Keratinocyte (primary cell): ENCODE data around the gene NRROS. TPM values are rescaled to one million over a fixed set of nuclear protein-coding genes. Genes with fewer than 3 reads are reported as not detected.

Source experiments
- DNase-seq: peaks from one replicate; pipeline ENCODE4 v3.0.0-alpha.2; 2011; ENCODE audit warnings: low read depth, missing footprints, low spot score
- FAIRE-seq: peaks from 2 replicates; lab custom pipeline; 2011; peaks lifted over from hg19 to GRCh38; lab: Jason Lieb, UNC
- H2AFZ ChIP-seq: 2 replicates; pipeline ENCODE4 v1.6.0; 2012; ENCODE audit warnings: low read length, control low read depth, inconsistent platforms; ENCODE audit not compliant: control insufficient read depth
- H3K27ac ChIP-seq: 2 replicates; pipeline ENCODE4 v1.5.1; 2011; ENCODE audit warnings: low read length; ENCODE audit not compliant: control insufficient read depth, insufficient read depth
- H3K27me3 ChIP-seq: 3 replicates; pipeline ENCODE4 v1.6.0; 2011; ENCODE audit warnings: low read length; ENCODE audit not compliant: control insufficient read depth, insufficient read depth; ENCODE audit errors: extremely low read depth
- H3K36me3 ChIP-seq, 2 experiments: 2 replicates in 1 of 2; 3 replicates in 1 of 2; pipeline ENCODE4 v1.5.1; 2011; ENCODE audit warnings: low read length in 2 of 2, mild to moderate bottlenecking in 1 of 2; ENCODE audit not compliant: control insufficient read depth in 2 of 2, insufficient read depth in 2 of 2; ENCODE audit errors: extremely low read depth in 1 of 2
- H3K4me1 ChIP-seq: 3 replicates; pipeline ENCODE4 v1.5.1; 2011; ENCODE audit warnings: low read length; ENCODE audit not compliant: control insufficient read depth, insufficient read depth; ENCODE audit errors: extremely low read depth
- H3K4me2 ChIP-seq: 3 replicates; pipeline ENCODE4 v1.6.0; 2011; ENCODE audit warnings: low read depth, low read length; ENCODE audit not compliant: control insufficient read depth, insufficient read depth; ENCODE audit errors: extremely low read depth
- H3K4me3 ChIP-seq, 3 experiments: fragments of 200-600 bp in 1 of 3; sonication (generic) in 1 of 3; 2 replicates in 2 of 3; 3 replicates in 1 of 3; pipeline ENCODE4 v1.5.1; 2011 to 2016; ENCODE audit warnings: low read length in 3 of 3, mild to moderate bottlenecking in 3 of 3, control low read depth in 2 of 3, inconsistent platforms in 1 of 3, low read depth in 1 of 3, mixed read lengths in 1 of 3, mixed run types in 1 of 3, moderate library complexity in 1 of 3; ENCODE audit not compliant: control insufficient read depth in 2 of 3, insufficient read depth in 2 of 3; ENCODE audit errors: extremely low read depth in 1 of 3
- H3K79me2 ChIP-seq: 2 replicates; pipeline ENCODE4 v1.6.0; 2012; ENCODE audit warnings: low read length; ENCODE audit not compliant: control insufficient read depth, insufficient read depth
- H3K9ac ChIP-seq: 3 replicates; pipeline ENCODE4 v1.6.0; 2011; ENCODE audit warnings: low read length; ENCODE audit not compliant: control insufficient read depth, insufficient read depth; ENCODE audit errors: extremely low read depth
- H3K9me1 ChIP-seq: 3 replicates; pipeline ENCODE4 v1.6.0; 2011; ENCODE audit warnings: low read length; ENCODE audit not compliant: control insufficient read depth, insufficient read depth; ENCODE audit errors: extremely low read depth
- H3K9me3 ChIP-seq: 2 replicates; pipeline ENCODE4 v1.5.1; 2012; ENCODE audit warnings: low read depth, low read length; ENCODE audit not compliant: control insufficient read depth
- H4K20me1 ChIP-seq: 3 replicates; pipeline ENCODE4 v1.6.0; 2011; ENCODE audit warnings: low read length; ENCODE audit not compliant: control insufficient read depth, insufficient read depth; ENCODE audit errors: extremely low read depth
- EZH2 ChIP-seq: IDR thresholded peaks from one replicate; pipeline ENCODE4 v1.6.1; 2012; ENCODE audit warnings: inconsistent platforms, mild to moderate bottlenecking, low read length, moderate library complexity
- dilution Hi-C: fragments of 300-500 bp; cut with MboI; formaldehyde crosslinking; loops from one replicate; pipeline ENCODE4 v1.7.0; 2020; ENCODE audit warnings: low sequenced_read_pairs; ENCODE audit not compliant: extremely low pct_ligation_motif_present
- polyA plus RNA-seq, 5 experiments: library from polyadenylated mRNA; depleted of rRNA in 3 of 5; stranded (reverse) in 3 of 5; stranded (forward) in 1 of 5; unstranded in 1 of 5; fragments of >200 nt; gene quantifications; 1 replicate in 1 of 5; 2 replicates in 3 of 5; 3 replicates in 1 of 5; pipeline versions ENCODE4 v1.2.1 to v1.2.3, GENCODE V29; 2011 to 2012; ENCODE audit warnings: missing spikeins in 2 of 5, low read depth in 1 of 5, low replicate concordance in 1 of 5
- TF ChIP-seq, protein P1 (sequence below), 3 experiments: IDR thresholded peaks in 1 of 3; conservative IDR thresholded peaks in 1 of 3; optimal IDR thresholded peaks in 1 of 3; 2 replicates in 2 of 3; 3 replicates in 1 of 3; pipeline versions ENCODE3 to v1.5.1; 2011; ENCODE audit warnings: low read length in 3 of 3, mild to moderate bottlenecking in 3 of 3, moderate library complexity in 2 of 3, control low read depth in 1 of 3, inconsistent platforms in 1 of 3; ENCODE audit not compliant: insufficient read depth in 2 of 3; ENCODE audit errors: extremely low read depth in 1 of 3

Gene NRROS
- polyA plus RNA-seq, 1 donor (not counting 4 experiments of a cell fraction or from before 2014, with no cell fraction given): 0.03 TPM

- Histone ChIP-seq H3K4me3 (no peak overlapping the region), H3K9me1 (no peaks in the 10 kb centered on the region), H3K4me1 (no peaks in the 10 kb centered on the region), H3K36me3 (no peaks in the 10 kb centered on the region), H3K9ac (no peak overlapping the region), H3K9me3 (no peaks in the 10 kb centered on the region), H2AFZ (no peak overlapping the region), H3K27me3 (peaks cover 4% of the 10 kb centered on the region), H4K20me1 (no peaks in the 10 kb centered on the region), H3K79me2 (no peaks in the 10 kb centered on the region), H3K27ac (no peak overlapping the region), H3K4me2 (no peak overlapping the region)
- dilution Hi-C loops: no loop called here
- DNase-seq (no peak), FAIRE-seq (no peak)
- no peak for TF ChIP-seq EZH2
- TF ChIP-seq, protein P1, sequence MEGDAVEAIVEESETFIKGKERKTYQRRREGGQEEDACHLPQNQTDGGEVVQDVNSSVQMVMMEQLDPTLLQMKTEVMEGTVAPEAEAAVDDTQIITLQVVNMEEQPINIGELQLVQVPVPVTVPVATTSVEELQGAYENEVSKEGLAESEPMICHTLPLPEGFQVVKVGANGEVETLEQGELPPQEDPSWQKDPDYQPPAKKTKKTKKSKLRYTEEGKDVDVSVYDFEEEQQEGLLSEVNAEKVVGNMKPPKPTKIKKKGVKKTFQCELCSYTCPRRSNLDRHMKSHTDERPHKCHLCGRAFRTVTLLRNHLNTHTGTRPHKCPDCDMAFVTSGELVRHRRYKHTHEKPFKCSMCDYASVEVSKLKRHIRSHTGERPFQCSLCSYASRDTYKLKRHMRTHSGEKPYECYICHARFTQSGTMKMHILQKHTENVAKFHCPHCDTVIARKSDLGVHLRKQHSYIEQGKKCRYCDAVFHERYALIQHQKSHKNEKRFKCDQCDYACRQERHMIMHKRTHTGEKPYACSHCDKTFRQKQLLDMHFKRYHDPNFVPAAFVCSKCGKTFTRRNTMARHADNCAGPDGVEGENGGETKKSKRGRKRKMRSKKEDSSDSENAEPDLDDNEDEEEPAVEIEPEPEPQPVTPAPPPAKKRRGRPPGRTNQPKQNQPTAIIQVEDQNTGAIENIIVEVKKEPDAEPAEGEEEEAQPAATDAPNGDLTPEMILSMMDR (optimal IDR thresholded peaks at IDR 0.05 in 1 of 3, IDR thresholded peaks at IDR 0.05 in 1 of 3, conservative IDR thresholded peaks at IDR 0.05 in 1 of 3; ENCODE audit: extremely low read depth in 1 of 3, insufficient read depth in 2 of 3, low read length in 3 of 3): no peak
Observed at GRCh38 chr3:196694202-196694638, 54.7 kb downstream of the NRROS start.

GRCh38 chr3:196694941-196695848 is 55.7 kb downstream of the NRROS start:
- Histone ChIP-seq H3K9me1 (no peaks in the 10 kb centered on the region), H3K79me2 (no peaks in the 10 kb centered on the region), H3K36me3 (no peaks in the 10 kb centered on the region), H3K9me3 (no peaks in the 10 kb centered on the region), H3K27ac (no peak overlapping the region), H3K4me3 (no peak overlapping the region), H3K27me3 (peaks cover 4% of the 10 kb centered on the region), H3K4me2 (no peak overlapping the region), H3K9ac (no peak overlapping the region), H3K4me1 (no peaks in the 10 kb centered on the region), H4K20me1 (no peaks in the 10 kb centered on the region), H2AFZ (no peak overlapping the region)
- DNase-seq: no peak
- no peak for TF ChIP-seq EZH2
- TF ChIP-seq, protein P1 (optimal IDR thresholded peaks at IDR 0.05 in 1 of 3, IDR thresholded peaks at IDR 0.05 in 1 of 3, conservative IDR thresholded peaks at IDR 0.05 in 1 of 3; ENCODE audit: extremely low read depth in 1 of 3, insufficient read depth in 2 of 3, low read length in 3 of 3): no peak
- dilution Hi-C loops: no loop called here
- FAIRE-seq: no peak
